Skin of body (tissue), 2 donors: Measurements from ENCODE around the gene PAX3. TPM values are rescaled to one million over a fixed set of nuclear protein-coding genes. Genes with fewer than 3 reads are reported as not detected.

Experiments
- DNase-seq: peaks from one replicate; lab custom pipeline; 2025; lab: John Stamatoyannopoulos, UW
- total RNA-seq: library from RNA; depleted of rRNA; stranded (reverse); fragments of >200 nt; gene quantifications from one replicate; pipeline ENCODE4 v1.2.3, GENCODE V29; 2014

The PAX3 gene
- total RNA-seq, 1 donor from 2014 or later: 11.9 TPM

DNA sequence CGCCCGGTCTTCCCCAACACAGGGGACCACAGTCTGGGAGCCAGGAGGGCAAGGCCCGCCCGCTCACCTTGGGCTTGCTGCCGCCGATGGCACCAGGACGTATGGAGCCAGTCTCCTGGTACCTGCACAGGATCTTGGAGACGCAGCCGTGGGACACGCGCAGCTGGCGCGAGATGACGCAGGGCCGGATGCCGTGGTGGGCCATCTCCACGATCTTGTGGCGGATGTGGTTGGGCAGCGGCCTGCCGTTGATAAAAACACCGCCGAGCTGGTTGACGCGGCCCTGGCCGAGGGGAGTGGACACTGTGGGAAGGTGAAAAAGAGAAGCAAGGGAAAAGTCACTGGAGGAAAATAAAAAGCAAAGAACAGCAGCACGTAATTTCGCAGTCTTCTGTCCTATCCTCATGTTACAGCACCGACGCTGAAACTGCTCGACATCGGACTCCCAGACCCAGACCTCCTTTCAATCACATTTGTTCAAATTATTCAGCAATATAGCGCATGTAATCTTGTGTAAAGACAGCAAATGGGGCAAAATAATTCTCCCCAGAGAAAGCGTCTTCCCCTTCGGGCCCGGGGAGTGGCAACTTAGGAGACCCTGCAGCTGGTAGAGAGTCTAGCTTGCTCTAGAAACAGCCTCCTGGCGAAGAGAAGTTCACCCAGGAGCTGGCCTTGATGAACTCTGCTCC, 1.7 kb downstream of the PAX3 start:
- DNase-seq: no peak

DNA sequence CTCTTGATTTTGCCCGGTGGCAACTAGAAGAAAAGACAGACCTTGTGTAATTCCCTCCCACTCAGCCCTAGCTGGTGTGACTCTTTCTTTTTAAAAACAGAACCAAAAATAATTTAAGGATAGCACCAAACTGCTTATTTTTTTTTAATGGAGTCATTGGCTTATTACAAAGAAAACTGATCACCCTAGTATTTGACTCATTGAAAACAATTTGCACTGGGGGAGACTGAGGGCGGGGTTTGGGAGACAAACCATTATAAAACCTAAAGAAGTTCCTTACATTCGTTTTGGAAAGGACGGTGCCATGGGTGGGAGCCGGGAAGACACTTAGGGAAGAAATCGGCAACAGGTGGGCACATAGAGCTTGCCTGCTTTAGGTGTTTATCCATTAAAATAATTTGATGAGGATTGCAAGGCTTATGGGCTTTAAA, 2.5 kb downstream of the PAX3 start:
- no peak for DNase-seq

DNA sequence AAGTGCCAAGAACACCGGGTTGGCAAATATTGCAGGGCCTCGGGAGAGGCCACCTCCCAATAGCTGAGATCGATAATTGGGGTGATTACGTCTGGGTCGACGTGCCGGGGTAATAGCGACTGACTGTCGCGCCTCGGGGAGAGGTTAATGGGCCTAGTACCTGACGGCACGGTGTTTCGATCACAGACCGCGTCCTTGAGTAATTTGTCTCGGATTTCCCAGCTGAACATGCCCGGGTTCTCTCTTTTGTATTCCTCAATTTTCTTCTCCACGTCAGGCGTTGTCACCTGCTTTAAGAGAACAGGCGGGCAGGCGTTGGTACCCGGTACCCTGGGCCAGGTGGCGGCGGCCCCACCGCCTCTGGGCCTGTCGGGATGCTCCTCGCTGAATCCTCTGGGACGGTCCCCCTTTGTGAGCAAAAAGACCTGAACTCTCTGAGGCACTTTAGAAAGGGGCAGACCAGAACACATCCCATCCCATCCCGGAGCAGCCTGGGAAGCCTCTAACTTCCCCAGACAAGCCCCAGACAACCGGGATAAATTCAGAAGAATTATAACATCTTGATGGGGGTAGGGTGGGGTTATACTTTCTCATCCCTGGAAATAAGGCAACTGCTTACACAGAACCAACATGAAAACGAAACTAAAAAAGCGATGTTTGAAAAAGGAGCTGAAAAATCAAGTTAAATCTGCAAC, 3.3 kb downstream of the PAX3 start:
- DNase-seq: no peak

DNA sequence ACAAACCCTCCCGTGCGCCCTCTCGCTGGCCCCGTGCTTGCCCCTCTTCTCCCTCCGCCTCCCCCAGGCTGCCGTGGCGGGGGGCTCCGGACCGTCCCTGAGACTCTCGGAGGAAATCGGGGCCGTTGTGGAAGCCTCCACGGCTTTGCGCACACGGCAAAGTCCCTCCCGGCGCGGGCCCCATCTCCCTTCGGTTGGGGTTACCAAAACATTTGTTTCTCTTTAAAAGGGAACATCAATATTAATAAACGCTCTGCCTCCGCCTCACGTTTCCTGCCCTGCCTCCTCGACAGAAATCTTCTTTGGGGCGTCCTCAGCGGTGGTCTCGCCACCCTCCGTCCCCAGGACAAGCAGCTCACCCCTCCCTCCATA, 3.8 kb downstream of the PAX3 start:
- DNase-seq: no peak

DNA sequence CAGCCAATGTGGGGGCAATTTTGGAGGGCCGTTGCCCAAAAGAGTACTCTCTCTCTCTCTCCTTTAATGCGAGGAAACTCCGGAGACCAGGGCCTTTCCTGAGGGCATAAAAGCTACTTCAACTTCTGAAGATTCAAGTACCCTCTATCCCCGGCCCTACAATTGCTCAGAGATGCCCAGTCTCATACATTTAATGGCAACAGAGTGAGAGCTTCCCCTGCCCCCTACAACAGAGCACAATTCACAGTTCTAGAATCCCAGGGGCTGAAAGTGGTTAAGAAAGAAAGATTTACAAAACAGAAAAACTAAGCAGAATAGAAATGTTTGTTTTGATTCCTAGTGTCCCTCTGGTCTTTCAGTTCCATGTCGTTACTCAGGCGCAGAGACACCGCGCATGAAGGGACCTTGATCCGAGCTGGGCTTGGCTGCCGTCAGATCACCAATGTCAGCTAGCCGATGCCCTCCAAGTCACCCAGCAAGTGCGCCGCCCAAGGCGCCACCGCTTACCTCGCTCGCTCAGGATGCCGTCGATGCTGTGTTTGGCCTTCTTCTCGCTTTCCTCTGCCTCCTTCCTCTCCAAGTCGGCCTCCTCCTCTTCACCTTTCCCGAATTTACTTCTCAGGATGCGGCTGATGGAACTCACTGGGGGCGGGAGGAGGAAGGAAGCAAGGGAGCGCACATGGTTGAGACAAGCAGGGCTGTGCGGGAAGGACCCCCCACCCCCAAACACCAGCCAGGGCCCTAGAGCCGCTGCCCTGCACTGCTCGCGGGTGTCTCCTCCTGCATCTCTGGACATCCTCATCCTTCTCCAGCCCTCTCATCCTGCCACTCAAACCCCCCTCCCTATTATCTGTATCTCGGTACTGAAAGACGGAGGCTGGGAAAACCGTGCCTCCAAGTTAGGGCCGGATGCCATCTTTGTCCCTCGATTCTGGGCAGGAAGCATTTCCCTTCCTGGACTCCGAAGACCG, 4.9 kb downstream of the PAX3 start:
- DNase-seq: no peak

DNA sequence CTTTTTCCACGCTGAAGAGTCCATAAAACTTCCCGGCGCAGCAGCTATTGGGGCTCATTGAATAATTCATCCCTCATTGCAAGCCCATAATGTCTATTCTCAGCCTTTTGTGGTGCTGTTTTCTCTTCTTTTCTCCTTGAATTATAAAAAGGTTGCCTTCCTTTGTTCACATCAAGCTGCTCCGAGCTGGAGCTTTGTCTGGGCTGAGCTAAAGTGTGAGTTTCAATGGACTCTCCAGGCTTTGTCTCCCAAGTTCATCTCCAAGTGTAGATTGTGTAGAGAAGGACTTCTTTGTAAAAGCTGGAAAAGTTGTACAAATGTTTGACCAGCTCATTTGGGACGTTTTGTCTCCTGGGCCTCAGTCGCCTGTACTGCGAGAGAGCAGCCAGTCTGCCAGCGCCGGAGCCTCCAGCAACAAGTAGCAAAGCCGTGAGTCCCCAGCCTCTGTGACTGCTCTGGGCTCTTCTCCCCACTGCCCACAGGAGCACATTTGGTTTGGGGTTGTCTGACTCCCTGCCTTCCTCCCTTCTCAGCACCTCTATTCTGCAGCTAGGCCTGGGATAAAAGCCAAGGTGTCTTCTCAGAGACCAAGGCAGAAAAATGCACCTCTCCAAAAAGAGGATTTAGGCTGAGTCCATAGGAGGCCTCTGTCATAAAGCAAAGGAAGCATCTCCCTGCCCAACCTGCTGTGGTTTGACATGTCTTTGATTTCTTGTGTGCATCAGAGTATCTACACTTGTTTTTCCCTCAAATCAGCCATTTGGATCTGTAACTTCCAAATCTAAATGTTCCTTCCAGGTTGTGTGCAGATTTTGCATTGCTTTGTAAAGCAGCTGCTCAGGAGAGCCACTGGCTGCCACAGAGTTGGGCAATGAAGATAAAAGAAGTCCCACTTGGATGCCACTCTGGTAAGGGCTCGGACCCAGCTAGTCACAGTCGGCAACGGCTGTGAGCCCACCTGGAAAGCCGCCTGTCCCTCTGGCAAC, 6.4 kb downstream of the PAX3 start:
- no peak for DNase-seq

DNA sequence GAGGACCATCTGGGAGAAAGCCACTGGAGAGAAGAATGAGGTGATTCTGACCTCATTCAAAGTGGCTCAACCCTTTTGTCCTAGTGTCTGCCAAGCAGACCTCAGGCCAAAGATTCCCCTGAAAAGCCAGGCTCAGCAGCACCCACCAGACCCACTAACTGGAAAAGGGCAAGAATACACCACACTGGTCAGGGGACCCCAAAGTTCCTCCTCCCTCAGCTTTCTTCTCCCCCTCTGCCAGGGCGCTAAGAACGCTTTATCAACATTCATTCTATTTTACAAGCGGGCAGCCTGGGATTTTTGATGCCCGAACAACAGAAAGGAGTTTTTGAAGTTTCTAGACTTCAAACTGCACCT, 7.3 kb downstream of the PAX3 start:
- DNase-seq: no peak

DNA sequence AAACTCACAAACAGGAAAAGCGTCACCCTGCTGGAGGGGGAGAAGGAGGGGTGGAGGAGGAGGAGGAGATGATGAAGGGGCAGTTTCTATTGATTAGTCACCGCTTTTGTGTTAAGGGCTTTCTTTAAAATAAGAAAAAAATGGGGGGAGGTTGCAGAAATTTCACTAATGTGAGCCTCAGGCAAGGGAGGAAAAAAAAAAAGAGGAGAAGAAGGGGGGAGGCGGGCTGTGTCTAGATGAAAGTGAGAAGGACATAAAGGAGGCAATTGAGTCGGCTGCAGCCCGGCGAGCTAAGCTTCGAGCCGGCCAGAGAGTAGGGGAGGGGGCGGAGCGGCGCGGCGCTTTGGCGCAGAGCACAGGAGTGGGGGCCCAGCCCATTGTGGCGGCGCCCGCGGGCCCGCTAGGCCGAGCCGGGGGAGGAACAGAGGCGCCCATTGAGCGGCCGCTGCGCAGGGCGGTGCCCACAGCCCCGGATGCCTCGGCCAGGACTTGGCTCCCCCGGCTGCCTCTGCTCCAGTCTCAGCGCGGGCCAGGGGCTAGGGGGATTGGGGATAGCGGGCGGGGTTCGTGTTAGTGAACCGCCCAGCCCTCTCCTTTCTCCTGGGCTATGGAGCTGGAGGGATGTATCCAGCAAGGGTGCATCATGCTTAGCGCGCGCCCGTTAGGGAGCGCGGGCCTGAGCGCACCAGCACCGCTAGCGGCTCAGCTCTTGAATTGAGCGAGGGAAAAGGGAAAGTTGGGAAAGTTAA, 7.9 kb downstream of the PAX3 start:
- DNase-seq: no peak

DNA sequence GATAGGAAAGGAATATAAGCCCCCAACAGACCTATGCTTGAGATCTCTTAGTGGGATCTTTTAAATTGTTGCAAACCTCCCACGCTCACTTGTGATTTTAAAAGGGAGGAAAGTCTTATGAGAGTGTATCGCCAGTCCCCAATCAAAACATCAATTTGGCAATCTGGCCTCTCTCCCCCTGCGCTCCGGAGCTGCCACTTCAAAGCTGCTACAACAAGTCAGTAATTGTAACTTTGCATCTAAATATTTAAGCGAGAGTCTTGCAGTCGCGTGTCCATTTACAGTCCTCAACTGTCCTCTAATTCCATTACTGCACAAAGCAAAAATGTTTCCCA, 8.4 kb downstream of the PAX3 start:
- DNase-seq: no peak

DNA sequence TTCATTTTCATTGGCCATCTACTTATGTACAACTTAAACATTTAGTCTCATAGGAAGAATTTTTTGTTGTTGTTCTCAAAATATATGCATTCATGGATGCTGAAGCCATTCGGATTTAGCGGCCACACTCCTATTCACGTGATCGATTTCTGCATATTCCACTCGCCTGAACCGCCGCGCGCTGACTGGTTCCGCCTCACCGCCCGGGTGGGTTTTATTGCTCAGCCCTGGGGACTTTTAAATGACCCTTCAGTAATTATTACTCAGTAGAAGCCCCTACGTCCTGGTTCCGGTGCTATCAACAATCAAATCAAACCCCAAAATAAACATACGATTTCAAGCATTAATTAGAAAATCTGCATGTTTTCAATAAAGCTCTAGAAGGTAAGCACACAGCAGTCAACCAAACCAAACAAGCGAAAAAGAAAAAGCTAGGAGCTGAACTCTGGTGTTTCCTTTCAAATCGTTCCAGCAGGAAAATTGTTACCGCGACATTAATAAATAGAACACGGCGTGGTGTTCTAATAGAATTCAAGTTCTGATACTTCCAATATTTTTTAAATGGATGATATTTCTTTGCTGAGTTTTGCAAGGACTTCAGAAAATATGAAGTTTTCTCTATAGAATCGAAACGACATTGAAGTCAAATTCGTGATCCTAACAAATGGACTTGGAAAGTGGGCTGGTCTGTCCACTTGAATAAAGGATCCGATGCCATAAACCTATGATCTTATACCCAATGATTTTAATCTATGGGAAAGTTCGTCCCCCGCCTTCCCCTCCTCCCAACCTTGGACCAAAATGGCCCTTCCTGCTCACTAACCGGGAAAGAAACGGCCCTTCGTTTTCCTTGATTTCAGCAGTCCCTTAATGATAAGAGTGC, 9.3 kb downstream of the PAX3 start:
- no peak for DNase-seq

DNA sequence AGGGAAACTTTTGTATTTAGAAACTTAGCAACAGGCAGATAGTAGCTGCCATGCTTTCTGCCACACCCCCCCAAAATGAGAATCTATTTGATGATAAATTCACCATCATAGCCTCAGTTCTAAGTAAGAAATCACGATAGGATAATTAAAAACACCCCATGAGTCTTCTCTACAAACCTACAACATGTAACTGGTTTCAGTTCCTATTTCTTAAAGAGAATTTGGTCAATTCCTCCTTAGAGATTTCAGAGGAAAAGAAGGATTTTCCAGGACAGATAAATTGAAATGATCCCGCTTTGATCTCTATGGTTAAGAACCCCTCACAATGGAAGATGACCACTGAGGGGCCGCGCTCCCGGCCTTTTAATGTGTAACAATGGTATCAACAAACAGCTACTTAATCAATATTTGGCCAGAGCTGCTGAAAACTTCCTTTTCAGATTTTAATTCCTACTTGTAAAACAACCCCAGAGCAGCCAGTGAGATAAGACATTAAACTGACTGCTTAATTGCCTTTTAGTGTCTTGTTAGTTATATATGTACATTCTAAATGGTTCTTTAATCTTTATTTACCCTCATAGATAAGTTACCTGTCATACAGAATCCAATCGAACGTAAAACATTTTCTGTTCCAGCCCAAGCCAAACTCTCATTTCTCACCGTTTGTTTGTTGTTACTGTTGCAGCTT, 10.1 kb downstream of the PAX3 start:
- DNase-seq: no peak

DNA sequence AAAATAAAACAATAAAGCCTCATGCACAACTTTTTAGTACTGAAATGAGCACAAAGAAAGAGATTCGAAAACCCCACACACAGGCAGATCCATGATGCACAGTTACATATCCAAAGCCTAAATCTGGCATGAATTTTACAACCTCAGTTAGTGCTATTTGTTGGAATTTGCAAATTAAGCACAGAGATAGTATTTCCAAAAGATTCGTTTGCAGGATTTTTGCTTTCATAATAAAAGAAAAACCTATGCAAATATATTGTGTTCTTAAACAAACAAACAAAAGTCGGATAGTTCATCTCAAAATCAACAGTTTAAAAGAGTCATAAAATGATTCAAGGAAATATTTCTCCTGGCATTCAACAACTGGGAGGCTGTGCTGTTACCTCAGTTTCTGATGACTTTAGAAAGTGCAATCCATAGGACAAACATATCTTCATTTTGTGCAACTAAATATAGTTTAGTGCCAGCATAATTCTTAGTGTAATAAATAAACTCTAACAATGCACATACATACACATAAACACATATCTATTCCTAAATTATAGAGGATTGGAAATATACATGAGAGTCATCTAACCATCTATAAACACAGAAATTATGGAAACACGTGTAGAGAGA, 10.8 kb downstream of the PAX3 start:
- DNase-seq: no peak

DNA sequence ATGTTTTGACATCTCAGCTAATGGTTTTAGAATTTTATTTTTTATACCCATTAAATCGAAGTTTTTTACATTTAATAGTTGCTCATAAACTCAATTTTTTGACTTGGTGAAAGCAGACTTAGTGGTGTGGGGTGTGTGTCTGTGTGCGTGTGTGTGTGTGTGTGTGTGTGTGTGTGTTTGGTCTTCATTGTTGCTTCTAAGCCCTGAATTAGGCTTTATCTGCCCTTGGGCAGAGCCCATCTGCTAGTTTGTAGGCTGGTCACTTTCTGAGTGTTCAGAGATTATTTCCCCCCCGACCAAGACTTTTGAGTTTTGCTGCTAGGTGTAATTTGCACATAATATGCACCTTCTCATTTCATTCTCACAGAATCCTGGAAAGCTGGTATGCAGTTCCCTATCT, 14.3 kb downstream of the PAX3 start:
- no peak for DNase-seq

DNA sequence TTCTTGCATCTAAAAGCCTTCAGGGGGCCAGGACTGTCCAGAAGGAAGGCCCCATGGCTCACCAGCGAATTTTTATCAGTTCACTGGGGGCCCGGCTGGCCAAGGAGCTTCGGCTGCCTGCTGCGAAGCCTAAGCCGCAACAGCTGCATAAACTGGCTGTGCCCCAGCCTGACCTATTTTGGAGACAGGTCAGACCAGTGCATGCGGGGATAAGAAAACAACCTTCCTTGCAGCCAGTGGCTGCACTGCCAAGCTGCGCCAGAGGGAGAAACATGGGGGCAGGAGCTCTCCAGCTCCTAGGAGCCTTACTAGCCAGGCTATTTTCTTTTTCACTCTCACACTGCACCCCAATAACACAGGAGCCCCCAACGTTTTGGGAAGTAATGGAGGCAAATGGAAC, 15.2 kb downstream of the PAX3 start:
- no peak for DNase-seq

DNA sequence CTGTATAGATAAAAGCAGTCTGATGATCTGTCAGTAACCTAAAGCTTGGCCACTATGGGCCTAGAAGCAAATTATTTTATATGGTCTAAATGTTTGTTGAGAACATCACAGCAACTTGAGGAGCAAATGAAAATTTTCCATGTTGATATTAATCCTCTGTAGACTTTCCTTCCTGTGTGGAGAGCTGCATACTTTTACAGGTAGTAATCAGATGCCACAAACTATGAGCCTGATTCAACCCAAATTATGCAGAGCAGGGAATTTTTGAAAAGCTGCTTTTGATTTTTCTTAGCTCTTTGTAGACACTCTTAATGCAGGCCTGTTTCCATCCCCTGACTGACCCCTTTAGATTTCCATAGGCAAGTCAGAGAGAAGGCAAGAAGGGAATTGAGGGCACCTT, 17.3 kb downstream of the PAX3 start:
- DNase-seq: no peak

DNA sequence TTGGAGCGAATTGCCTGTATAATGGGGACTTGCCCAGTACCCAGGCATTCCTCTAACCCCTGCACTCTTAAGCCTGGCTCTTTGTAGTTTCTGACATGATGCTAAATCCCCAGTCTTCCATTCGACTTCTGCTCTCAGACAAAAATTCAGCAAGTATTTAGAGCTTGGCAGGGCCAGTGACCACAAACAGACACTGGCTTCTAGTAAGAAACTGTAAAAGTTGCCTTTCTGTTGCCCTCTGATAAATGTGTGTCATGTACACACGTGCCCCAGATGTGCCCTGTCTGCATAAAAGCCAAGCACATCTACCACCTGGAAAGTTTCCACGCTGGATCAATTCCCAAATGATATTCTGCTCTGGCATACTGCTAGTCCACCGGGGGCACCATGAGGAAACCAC, 18.0 kb downstream of the PAX3 start:
- DNase-seq: no peak

DNA sequence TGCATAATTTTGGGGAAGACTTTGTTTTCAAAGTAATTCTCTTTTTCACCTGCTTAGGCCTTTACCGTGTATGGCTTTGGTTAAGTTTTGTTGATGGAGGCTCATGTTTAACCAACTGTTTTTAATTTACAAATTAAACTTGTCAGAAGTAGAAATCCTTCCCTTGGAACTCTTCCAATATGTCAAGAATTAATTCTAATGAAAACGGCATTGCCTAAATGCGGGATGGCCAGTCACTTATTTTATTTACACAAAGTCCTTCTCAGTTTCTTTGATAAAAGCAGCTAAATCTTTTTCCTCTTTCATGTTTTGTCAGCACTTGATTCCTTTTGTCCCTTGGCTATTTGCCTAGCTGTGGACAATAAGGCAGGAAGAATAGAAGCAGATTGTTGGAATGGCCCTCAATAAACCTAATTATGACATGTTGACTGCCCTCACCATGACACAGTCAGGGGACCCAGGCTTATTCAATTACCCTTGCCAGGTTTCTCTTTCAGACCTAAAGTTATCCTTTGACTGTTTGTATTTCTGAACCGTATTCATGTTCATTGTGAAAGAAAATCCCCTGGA, 26.3 kb downstream of the PAX3 start:
- DNase-seq: no peak

DNA sequence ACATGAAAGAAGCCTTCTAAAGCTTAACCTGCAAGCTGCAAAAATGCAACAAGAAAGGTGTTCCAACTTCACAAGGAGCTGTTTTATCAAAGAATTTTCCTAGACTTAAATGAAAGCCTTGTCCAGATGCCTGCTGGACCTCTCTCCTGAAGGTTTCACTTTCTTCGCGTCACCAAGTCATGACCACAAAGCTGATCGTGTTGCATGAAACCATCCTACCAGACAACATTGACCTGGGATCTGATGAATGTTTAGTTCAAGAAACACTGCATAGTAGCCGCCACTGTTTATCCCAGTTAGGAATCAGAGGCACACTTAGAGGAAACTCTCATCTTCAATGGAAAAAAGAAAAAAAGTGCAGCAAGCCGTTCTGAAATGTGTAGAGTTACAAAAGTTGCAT, 26.9 kb downstream of the PAX3 start:
- DNase-seq: no peak
